GM12891 (cell line): ENCODE data around the gene RALGDS.
"Not testable (repeated sequence)": the region's sequence is repeated elsewhere in the genome, so short reads cannot be mapped to it uniquely, and the experiment has no call there.

Experiments
- PAX5 ChIP-seq: IDR thresholded peaks from 2 replicates; pipeline ENCODE4 v1.6.1; 2011; ENCODE audit warnings: low read length, moderate library complexity, mild to moderate bottlenecking; ENCODE audit not compliant: insufficient read depth, severe bottlenecking
- POLR2A ChIP-seq: IDR thresholded peaks from 2 replicates; pipeline ENCODE4 v1.6.1; 2011; ENCODE audit warnings: low read depth, low read length, control low read depth
- POLR2AphosphoS5 ChIP-seq: IDR thresholded peaks from 2 replicates; pipeline ENCODE4 v1.6.1; 2011; ENCODE audit warnings: low read depth, low read length, control low read depth
- POU2F2 ChIP-seq: IDR thresholded peaks from 2 replicates; pipeline ENCODE4 v1.6.1; 2011; ENCODE audit warnings: low read depth, mild to moderate bottlenecking, control low read depth, low read length, moderate library complexity
- SPI1 ChIP-seq: IDR thresholded peaks from 2 replicates; pipeline ENCODE4 v1.6.1; 2011; ENCODE audit warnings: low read depth, low read length, control low read depth
- TAF1 ChIP-seq: IDR thresholded peaks from 2 replicates; pipeline ENCODE4 v1.6.1; 2011; ENCODE audit warnings: low read depth, low read length, control low read depth

DNA sequence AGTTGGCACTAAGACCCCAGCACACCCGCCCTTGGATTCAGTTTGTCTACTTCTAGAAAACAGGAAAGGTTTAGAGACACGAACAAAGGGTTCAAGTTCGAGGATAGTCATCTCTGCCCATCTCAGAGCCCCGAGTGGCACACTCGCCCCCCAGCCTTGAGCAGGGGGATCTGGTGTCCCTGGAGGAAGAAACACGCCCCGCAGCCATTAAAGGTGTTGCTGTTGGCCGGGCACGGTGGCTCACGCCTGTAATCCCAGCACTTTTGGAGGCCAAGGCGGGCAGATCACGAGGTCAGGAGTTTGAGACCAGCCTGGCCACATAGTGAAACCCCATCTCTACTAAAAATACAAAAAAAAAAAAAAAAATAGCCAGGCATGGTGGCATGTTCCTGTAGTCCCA is 48.6 kb upstream of the RALGDS start:
- TF ChIP-seq TAF1, POLR2A, POLR2AphosphoS5, SPI1, PAX5, POU2F2: not testable (repeated sequence)
